ENCODE data around the gene GRIN2A.

DNA sequence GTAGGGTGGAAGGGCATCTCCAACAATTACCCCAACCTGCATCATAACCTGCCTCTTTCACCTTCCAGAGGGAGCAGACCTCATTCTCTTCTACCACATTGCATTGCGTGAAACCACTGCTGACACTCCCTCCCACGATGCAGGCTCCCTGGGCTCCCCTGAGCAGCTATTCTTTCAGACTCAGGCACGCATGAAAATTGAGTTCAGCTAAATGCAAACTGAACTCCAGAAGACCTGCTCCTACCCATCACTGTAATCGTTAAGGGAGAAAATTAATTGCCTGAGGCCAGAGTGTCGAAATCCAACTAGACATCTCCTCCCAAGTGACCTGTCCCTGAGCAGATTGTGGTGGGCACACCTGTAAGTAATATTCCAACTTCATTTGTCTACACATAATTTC is 186.0 kb downstream of the GRIN2A start:
- TF ChIP-seq, protein P1, sequence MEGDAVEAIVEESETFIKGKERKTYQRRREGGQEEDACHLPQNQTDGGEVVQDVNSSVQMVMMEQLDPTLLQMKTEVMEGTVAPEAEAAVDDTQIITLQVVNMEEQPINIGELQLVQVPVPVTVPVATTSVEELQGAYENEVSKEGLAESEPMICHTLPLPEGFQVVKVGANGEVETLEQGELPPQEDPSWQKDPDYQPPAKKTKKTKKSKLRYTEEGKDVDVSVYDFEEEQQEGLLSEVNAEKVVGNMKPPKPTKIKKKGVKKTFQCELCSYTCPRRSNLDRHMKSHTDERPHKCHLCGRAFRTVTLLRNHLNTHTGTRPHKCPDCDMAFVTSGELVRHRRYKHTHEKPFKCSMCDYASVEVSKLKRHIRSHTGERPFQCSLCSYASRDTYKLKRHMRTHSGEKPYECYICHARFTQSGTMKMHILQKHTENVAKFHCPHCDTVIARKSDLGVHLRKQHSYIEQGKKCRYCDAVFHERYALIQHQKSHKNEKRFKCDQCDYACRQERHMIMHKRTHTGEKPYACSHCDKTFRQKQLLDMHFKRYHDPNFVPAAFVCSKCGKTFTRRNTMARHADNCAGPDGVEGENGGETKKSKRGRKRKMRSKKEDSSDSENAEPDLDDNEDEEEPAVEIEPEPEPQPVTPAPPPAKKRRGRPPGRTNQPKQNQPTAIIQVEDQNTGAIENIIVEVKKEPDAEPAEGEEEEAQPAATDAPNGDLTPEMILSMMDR (IDR thresholded peaks at IDR 0.05): no peak
- no peak for TF ChIP-seq ZFX (IDR thresholded peaks at IDR 0.05; ENCODE audit: borderline replicate concordance)
